C4-2B (cell line): ENCODE data around the gene CTIF.

Experiments
- H3K27ac ChIP-seq: fragments of 450-650 bp; 2 replicates; pipeline ENCODE4 v1.5.1; 2017
- ZFX ChIP-seq: fragments of 450-650 bp; IDR thresholded peaks from 2 replicates; pipeline ENCODE4 v1.6.1; 2017
- TF ChIP-seq, protein P1 (sequence below): fragments of 450-650 bp; conservative IDR thresholded peaks from 2 replicates; pipeline ENCODE4 v1.5.1; 2017; ENCODE audit warnings: mild to moderate bottlenecking

CTIF gene

DNA sequence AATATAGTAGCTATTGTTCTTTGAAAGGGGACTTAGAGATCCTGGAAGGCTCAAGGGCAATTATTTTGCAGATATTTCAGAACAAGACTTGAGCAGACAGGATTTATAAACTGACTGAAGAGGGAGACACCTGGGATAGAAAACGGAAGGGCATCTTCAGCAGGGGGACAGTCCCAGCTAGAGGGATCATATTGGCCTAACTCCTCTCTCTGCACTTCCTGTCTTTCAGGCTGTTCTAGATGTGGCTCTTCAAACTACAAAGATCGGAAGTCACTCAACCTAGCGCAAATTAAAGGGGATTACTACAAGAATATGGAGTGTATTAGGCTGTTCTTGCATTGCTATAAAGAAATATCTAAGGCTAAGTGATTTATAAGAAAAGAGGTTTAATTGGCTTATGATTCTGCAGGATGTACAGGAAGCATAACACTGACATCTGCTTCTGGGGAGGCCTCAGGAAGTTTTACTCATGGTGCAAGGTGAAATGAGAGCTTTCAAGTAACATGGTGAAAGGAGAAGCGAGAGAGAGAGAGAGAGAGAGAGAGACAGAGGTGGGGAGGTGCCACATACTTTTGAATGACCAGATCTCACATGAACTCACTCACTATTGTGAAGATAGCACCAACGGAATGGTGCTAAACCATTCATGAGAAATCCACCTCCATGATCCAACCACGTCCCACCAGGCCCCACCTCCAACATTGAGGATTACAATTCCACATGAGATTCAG is 5.3 kb upstream of the CTIF start:
- TF ChIP-seq ZFX: no peak
- TF ChIP-seq, protein P1, sequence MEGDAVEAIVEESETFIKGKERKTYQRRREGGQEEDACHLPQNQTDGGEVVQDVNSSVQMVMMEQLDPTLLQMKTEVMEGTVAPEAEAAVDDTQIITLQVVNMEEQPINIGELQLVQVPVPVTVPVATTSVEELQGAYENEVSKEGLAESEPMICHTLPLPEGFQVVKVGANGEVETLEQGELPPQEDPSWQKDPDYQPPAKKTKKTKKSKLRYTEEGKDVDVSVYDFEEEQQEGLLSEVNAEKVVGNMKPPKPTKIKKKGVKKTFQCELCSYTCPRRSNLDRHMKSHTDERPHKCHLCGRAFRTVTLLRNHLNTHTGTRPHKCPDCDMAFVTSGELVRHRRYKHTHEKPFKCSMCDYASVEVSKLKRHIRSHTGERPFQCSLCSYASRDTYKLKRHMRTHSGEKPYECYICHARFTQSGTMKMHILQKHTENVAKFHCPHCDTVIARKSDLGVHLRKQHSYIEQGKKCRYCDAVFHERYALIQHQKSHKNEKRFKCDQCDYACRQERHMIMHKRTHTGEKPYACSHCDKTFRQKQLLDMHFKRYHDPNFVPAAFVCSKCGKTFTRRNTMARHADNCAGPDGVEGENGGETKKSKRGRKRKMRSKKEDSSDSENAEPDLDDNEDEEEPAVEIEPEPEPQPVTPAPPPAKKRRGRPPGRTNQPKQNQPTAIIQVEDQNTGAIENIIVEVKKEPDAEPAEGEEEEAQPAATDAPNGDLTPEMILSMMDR: no peak
- H3K27ac ChIP-seq: no peak overlapping the region

DNA sequence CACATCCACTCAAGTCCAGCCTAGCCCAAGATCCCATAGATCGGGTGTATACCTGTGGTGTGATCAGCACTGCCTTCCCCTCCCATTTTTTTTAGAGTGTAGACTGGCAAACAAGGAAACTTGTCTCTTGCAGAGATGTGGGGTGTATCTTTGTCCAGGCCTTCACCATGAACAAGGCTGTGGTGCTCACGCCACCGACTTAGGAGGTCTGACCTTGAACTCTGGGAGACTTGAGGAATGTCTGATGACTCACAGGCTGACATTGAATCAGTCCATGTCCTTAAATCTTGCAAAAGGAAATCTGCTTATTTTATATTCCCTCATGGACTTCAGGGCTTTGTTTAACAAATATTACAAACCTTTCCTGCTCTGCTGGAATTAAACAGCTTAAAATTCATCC is 4.5 kb upstream of the CTIF start:
- TF ChIP-seq, protein P1: no peak
- no peak for TF ChIP-seq ZFX
- H3K27ac ChIP-seq: no peak overlapping the region

DNA sequence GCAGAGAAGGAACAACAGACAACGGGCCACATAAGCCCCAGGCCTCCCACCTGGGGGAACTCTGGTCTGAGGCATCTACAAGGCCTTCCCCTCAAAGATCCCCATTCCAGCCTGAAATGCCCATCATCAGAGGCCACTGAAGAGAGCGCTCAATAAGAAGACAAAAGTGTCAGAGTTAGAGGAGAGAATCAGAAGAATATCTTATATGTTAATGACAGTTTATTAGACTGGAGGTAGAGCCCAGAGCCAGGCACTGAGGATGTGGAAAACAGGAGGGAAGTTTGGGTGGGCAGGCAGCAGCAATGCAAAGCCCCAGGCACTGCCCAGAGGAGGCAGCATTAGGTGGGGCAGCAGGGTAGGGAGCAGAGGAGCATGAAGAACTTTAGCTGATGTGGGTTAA is 2.9 kb upstream of the CTIF start:
- TF ChIP-seq, protein P1: no peak
- no peak for TF ChIP-seq ZFX
- no peak overlapping the region for H3K27ac ChIP-seq

DNA sequence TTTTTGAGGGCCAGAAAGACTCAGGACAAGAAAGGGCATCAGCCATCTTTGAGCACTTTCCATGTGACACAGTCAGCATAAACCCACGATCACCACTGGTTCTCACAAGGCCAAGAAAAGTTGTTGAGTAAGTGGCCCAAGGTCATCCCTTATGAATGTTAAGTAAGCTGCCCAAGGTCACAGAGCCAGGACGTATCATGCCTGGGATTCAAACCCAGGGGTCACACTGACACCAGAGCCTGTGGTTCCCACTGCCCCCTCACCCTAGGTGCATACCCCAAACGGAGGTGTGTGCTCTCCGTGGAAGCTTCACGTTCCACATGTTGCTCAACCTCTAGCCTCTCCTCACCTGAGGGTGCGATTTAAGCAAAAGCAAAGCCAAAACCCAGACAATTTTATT is 2.3 kb upstream of the CTIF start:
- TF ChIP-seq ZFX: no peak
- TF ChIP-seq, protein P1: no peak

DNA sequence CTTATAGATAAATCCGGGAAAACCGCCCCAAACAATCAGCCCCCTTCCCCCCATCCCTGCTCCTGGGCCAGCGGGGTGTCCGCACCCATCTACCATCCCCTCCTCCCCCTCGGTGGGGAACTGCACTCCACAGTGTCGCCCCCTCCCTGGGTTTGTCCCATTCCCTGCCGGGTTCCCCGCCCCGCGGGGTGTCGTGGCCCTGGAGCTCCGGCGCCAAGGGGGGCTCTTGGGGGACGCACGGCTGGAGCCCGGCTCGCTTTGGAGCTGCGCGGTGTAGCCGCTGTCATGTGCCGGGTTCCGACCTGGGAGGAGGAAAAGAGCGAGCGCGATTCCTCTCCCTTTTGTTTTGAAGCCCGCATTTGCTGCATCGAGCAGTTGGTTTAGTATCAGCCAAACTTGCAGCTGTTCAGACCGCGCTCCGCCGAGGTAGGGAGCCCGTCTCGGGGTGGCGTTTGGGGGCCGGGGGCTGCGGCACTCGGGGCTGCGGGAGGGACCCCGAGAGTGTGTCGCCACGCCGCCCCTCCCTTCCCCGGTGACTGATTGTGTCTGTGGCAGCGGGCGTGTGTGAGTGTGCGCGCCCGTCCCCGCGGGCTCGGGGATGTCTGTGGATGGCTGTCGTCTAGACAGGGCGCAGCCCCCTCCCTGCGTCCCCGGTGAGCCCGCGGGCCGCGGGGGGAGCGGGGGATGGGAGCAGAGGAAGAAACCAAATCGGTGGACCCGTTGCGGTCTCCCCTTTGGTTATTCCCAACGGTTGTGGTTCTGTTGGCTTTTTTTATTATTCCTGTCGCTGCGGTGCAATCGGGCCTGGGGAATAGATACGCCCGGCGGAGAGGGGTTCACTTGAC is 797 bp downstream of the CTIF start:
- H3K27ac ChIP-seq: peak overlapping the region; percentile 45; the same call in 1 of the 2 replicates
- no peak for TF ChIP-seq ZFX
- TF ChIP-seq, protein P1: no peak

More for the DNA sequence above, 2.3 kb upstream of the CTIF start:
- no peak overlapping the region for H3K27ac ChIP-seq

DNA sequence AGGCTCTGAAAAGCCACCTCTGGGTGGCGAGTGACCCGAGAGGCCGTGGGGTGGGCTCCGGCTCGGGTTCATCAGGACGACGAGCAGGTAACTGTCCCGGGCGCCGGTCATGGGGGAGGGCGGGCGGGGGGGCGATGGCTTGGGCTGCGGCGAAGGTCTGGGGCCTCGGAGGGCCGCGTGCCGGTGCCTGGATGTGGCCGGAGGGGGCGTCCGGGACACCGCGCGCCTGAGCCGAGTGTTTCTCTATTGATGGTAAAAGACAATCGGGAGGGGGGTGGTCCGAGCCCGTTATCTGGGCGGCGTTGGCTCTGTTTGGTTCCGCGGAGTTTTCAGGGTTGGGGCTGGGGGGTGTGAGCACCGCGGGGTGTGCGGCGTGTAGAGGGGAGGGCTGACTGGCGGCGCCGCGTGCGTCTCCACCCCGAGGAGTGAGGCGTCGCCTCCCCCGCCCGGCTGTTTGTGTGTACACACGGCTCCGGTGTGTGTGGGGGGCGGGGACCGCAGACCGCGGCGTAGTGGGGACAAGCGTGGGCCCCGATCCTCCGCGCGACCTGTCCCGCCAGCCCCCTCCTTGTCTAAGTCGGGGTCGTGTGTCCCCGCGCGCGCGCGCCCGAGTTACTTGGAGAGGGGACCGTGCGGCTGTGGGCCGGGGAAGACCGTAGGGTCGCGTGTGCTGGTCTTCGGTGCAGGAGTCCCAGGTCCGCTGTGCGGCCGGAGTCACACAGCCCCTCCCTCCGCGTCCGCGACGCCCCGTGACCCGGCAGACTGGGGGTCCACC is 1.6 kb downstream of the CTIF start:
- peak overlapping the region; percentile 41 for H3K27ac ChIP-seq
- TF ChIP-seq, protein P1: no peak
- no peak for TF ChIP-seq ZFX
